Glutamatergic neuron (in vitro differentiated cells): ENCODE data around the gene CTCF. TPM values are rescaled to one million over a fixed set of nuclear protein-coding genes. Genes with fewer than 3 reads are reported as not detected.

Experiments
- DNase-seq: peaks from one replicate; pipeline ENCODE4 v3.0.0; 2022
- H3K27ac Mint-ChIP-seq: one replicate; pipeline ENCODE4 v1.8.0; 2020; ENCODE audit warnings: mild to moderate bottlenecking, mixed read lengths, inconsistent platforms; ENCODE audit not compliant: unreplicated experiment
- H3K27me3 Mint-ChIP-seq: one replicate; pipeline ENCODE4 v1.8.0; 2020; ENCODE audit warnings: mild to moderate bottlenecking, moderate library complexity, mixed read lengths, inconsistent platforms; ENCODE audit not compliant: unreplicated experiment
- H3K36me3 Mint-ChIP-seq: one replicate; pipeline ENCODE4 v1.8.0; 2020; ENCODE audit warnings: mild to moderate bottlenecking, mixed read lengths, inconsistent platforms; ENCODE audit not compliant: unreplicated experiment
- H3K4me1 Mint-ChIP-seq: one replicate; pipeline ENCODE4 v1.8.0; 2020; ENCODE audit warnings: mild to moderate bottlenecking, low read depth, mixed read lengths, inconsistent platforms; ENCODE audit not compliant: unreplicated experiment
- H3K4me3 Mint-ChIP-seq: one replicate; pipeline ENCODE4 v1.8.0; 2020; ENCODE audit warnings: mild to moderate bottlenecking, mixed read lengths, inconsistent platforms; ENCODE audit not compliant: unreplicated experiment
- H3K9me3 Mint-ChIP-seq: one replicate; pipeline ENCODE4 v1.8.0; 2020; ENCODE audit warnings: mild to moderate bottlenecking, moderate library complexity, mixed read lengths, inconsistent platforms; ENCODE audit not compliant: unreplicated experiment
- total RNA-seq: library from RNA; stranded (reverse); fragmentation: NEBNext Ultra II Directional; extraction: Animal tissue kit (Norgen Biotek cat#: 25700); gene quantifications from one replicate; pipeline ENCODE4 v1.2.1, GENCODE V29; 2021; ENCODE audit not compliant: unreplicated experiment
- TF ChIP-seq, protein P1 (sequence below): fragments of 200-600 bp; sonication (generic); IDR thresholded peaks from one replicate; pipeline ENCODE4 v1.5.0; 2021; ENCODE audit not compliant: partially characterized antibody, unreplicated experiment

The CTCF gene
- total RNA-seq, 1 donor from 2014 or later: 42.8 TPM

DNA sequence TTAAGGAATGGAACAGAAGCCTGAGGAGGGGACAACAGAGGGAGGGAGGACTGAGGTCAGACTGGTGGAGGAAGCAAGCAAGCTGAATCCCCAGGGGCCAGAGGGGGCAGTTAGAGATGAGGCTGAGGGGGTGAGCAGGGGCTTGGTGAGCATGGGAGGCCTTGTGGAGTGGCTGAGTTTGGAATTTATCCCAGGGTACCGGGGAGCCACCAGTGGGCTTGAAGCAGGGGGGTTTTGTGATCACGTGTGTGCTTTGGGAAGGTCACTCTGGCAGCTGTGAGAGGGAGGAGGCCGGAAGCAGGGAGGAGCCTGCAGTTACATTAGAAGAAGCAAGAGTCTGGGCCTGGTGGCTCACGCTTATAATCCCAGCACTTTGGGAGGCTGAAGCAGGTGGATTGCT is 9.8 kb upstream of the CTCF start:
- H3K4me1 Mint-ChIP-seq: peaks cover 12% of the 10 kb centered on the region
- H3K27ac Mint-ChIP-seq: peak overlapping the region; percentile 95
- TF ChIP-seq, protein P1, sequence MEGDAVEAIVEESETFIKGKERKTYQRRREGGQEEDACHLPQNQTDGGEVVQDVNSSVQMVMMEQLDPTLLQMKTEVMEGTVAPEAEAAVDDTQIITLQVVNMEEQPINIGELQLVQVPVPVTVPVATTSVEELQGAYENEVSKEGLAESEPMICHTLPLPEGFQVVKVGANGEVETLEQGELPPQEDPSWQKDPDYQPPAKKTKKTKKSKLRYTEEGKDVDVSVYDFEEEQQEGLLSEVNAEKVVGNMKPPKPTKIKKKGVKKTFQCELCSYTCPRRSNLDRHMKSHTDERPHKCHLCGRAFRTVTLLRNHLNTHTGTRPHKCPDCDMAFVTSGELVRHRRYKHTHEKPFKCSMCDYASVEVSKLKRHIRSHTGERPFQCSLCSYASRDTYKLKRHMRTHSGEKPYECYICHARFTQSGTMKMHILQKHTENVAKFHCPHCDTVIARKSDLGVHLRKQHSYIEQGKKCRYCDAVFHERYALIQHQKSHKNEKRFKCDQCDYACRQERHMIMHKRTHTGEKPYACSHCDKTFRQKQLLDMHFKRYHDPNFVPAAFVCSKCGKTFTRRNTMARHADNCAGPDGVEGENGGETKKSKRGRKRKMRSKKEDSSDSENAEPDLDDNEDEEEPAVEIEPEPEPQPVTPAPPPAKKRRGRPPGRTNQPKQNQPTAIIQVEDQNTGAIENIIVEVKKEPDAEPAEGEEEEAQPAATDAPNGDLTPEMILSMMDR: no peak
- peaks cover 8% of the 10 kb centered on the region for H3K27me3 Mint-ChIP-seq
- H3K4me3 Mint-ChIP-seq: peak overlapping the region; percentile 72
- H3K36me3 Mint-ChIP-seq: no peaks in the 10 kb centered on the region
- peak; percentile 73 for DNase-seq
- peaks cover 10% of the 10 kb centered on the region for H3K9me3 Mint-ChIP-seq

DNA sequence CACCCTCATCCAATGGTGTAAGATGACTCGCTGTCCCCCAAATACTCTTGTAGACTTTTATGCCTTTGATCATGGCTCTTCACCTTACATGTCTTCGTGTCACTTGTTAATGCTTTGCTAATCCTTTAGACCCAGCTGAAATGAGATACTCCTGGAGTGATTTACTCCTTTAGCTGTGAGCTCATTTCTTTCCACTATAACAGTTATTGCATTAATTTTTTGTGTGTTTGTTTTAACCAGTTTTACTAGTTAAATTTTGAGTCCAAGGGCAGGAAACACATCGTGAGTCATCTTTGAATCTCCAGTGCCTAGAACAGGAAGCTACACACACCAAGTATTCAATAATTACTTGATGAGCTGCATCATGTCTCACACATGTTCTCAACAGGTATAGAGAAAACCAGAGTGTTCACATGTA is 6.5 kb upstream of the CTCF start:
- Mint-ChIP-seq H3K36me3 (no peaks in the 10 kb centered on the region), H3K9me3 (peaks cover 10% of the 10 kb centered on the region), H3K4me3 (no peak overlapping the region), H3K27ac (no peak overlapping the region), H3K4me1 (peaks cover 12% of the 10 kb centered on the region), H3K27me3 (peaks cover 3% of the 10 kb centered on the region)
- DNase-seq: no peak
- TF ChIP-seq, protein P1: no peak

DNA sequence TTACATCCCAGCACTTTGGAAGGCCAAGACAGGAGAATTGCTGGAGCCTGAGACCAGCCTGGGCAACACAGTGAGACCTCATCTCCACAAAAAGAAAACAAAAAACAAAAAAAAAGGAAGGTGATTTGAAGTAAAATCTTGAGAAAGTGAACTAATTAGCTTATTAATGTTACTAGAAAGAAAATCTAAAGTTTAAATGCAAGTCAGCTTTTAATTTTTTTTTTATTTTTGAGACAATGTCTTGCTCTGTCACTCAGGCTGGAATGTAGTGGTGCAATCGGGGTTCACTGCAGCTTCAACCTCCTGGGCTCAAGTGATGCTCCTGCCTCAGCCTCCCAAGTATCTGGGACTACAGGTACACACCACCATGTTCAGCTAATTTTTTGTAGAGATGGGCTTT is 3.5 kb upstream of the CTCF start:
- Mint-ChIP-seq H3K4me1 (peaks cover 10% of the 10 kb centered on the region), H3K4me3 (no peak overlapping the region), H3K9me3 (peaks cover 9% of the 10 kb centered on the region), H3K36me3 (no peaks in the 10 kb centered on the region), H3K27ac (no peak overlapping the region), H3K27me3 (peaks cover 4% of the 10 kb centered on the region)
- TF ChIP-seq, protein P1: no peak
- DNase-seq: no peak

DNA sequence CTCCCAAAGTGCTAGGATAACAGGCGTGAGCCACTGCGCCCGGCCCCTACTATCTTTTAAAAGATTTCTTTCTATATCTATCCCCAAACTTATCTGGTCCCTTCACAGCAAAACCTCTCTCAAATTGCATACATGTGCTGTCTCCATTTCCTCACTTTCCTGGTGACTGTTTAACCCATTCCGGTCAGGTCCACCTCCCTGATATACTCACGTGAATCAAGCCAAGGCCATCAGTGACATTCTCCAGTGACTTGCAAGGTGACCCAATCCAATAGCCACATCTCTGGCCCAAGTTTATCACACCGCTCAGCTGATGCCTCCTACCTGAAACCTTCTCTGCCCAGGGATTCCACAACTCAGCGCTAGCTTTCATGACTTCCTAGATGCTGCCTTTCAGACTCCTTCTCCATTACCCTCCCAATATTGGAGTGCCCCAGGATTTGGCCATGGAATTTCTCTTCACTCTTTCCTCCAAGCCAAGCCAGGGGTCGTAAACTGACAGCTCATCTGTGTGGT is 1.4 kb upstream of the CTCF start:
- H3K27ac Mint-ChIP-seq: peak overlapping the region; percentile 18
- TF ChIP-seq, protein P1: no peak
- peaks cover 22% of the 10 kb centered on the region for H3K4me1 Mint-ChIP-seq
- peak overlapping the region; percentile 85 for H3K4me3 Mint-ChIP-seq
- H3K36me3 Mint-ChIP-seq: no peaks in the 10 kb centered on the region
- peaks cover 4% of the 10 kb centered on the region for H3K27me3 Mint-ChIP-seq
- no peak for DNase-seq
- H3K9me3 Mint-ChIP-seq: peaks cover 9% of the 10 kb centered on the region

DNA sequence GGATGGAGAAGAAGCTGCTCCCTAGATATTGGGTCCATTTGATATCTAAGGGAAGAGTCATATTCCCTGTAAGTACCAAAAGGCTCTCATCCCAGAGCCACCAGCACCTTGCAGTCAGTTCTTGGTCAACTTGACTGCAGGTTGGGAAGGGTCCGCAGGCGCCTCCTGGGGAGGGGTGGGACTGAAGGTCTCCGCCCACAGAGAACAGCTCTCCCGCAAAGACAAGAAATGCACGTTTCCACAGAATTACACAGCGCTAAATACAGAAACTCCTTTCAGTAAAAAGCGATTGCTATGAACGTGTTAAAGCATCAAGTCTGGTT is 864 bp upstream of the CTCF start:
- DNase-seq: no peak

More for the DNA sequence above, 864 bp upstream of the CTCF start:
- TF ChIP-seq, protein P1: no peak
- Mint-ChIP-seq H3K27me3 (peaks cover 4% of the 10 kb centered on the region), H3K27ac (peak overlapping the region; percentile 85), H3K4me3 (peak overlapping the region; percentile 85), H3K9me3 (peaks cover 9% of the 10 kb centered on the region), H3K4me1 (peaks cover 23% of the 10 kb centered on the region), H3K36me3 (no peaks in the 10 kb centered on the region)
